ENCODE data around the gene SLIT3. TPM values are rescaled to one million over a fixed set of nuclear protein-coding genes. Genes with fewer than 3 reads are reported as not detected.

SLIT3 gene
- total RNA-seq, 2 experiments from 2014 or later: not detected

DNA sequence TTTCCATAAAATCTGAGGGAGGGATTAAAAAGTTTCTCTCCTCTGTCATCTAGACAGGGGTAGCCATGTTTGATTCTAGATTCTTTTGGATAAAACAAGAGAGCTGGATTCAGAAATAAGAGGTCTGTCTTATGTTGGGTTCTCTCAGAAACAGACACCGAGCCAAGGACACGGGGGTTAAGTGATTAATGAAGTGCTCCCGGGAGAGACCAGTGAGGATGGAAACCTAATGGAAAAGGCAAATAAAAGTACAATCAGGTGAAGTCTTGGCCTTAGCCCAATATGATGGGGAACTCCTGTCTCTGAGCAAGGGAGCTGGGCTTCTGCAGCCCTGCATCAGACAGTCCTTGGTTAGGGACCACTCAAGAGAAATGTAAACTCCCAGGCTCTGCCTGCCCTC is 413.0 kb downstream of the SLIT3 start:
- Histone ChIP-seq H3K9me3 (ENCODE audit: control insufficient read depth in 1 of 2, insufficient read depth in 1 of 2, low read length in 2 of 2) (no peaks in the 10 kb centered on the region), H3K36me3 (ENCODE audit: insufficient read depth, low read length) (no peaks in the 10 kb centered on the region), H3K4me1 (ENCODE audit: insufficient read depth, low read length) (no peaks in the 10 kb centered on the region), H3K27me3 (ENCODE audit: control insufficient read depth in 1 of 2, insufficient read depth in 2 of 2, low read length in 2 of 2) (peaks cover 0 to 4% of the 10 kb centered on the region in 2 experiments), H3K27ac (ENCODE audit: low read depth in 1 of 2, low read length in 2 of 2) (no peak overlapping the region), H3K4me3 (ENCODE audit: low read length) (no peak overlapping the region)
- Mint-ChIP-seq H3K27ac (no peak overlapping the region), H3K36me3 (ENCODE audit: low read depth) (no peaks in the 10 kb centered on the region), H3K27me3 (no peaks in the 10 kb centered on the region), H3K9me3 (no peaks in the 10 kb centered on the region), H3K4me3 (no peak overlapping the region), H3K4me1 (ENCODE audit: low read depth) (no peaks in the 10 kb centered on the region)
- DNase-seq: no peak
- POLR2A ChIA-PET: no interaction called here
- CTCF ChIA-PET: no interaction called here
- intact Hi-C loops (cut with DNase I, micrococcal nuclease): no loop called here
- no peak for ATAC-seq (ENCODE audit: poor library complexity)
- TF ChIP-seq, protein P1, sequence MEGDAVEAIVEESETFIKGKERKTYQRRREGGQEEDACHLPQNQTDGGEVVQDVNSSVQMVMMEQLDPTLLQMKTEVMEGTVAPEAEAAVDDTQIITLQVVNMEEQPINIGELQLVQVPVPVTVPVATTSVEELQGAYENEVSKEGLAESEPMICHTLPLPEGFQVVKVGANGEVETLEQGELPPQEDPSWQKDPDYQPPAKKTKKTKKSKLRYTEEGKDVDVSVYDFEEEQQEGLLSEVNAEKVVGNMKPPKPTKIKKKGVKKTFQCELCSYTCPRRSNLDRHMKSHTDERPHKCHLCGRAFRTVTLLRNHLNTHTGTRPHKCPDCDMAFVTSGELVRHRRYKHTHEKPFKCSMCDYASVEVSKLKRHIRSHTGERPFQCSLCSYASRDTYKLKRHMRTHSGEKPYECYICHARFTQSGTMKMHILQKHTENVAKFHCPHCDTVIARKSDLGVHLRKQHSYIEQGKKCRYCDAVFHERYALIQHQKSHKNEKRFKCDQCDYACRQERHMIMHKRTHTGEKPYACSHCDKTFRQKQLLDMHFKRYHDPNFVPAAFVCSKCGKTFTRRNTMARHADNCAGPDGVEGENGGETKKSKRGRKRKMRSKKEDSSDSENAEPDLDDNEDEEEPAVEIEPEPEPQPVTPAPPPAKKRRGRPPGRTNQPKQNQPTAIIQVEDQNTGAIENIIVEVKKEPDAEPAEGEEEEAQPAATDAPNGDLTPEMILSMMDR (IDR thresholded peaks at IDR 0.05): no peak

DNA sequence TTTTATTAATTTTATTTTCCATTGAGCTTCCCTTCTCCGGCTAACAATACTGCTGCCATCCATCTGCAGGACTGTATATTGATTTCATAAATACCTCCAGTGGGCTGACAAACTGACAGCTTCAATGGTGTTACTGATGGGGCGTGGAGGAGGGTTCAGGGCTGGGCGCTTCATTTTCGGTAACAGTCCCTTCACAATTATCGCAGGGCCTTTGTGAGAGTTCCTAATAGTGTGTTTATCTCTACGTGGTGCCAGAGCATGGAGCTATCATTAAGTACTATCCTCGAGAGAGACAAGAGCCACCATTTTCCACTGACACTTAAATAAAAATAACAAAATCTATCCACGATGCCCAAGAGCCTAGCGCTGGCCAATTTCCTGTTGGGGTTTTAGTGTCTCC is 414.8 kb downstream of the SLIT3 start:
- CTCF ChIA-PET: no interaction called here
- Mint-ChIP-seq H3K4me3 (no peak overlapping the region), H3K27ac (no peak overlapping the region), H3K9me3 (no peaks in the 10 kb centered on the region), H3K4me1 (ENCODE audit: low read depth) (no peaks in the 10 kb centered on the region), H3K36me3 (ENCODE audit: low read depth) (no peaks in the 10 kb centered on the region), H3K27me3 (no peaks in the 10 kb centered on the region)
- Histone ChIP-seq H3K4me1 (ENCODE audit: insufficient read depth, low read length) (no peaks in the 10 kb centered on the region), H3K9me3 (ENCODE audit: control insufficient read depth in 1 of 2, insufficient read depth in 1 of 2, low read length in 2 of 2) (no peaks in the 10 kb centered on the region), H3K4me3 (ENCODE audit: low read length) (no peak overlapping the region), H3K36me3 (ENCODE audit: insufficient read depth, low read length) (no peaks in the 10 kb centered on the region), H3K27ac (ENCODE audit: low read depth in 1 of 2, low read length in 2 of 2) (no peak overlapping the region), H3K27me3 (ENCODE audit: control insufficient read depth in 1 of 2, insufficient read depth in 2 of 2, low read length in 2 of 2) (peaks cover 3 to 4% of the 10 kb centered on the region in 2 experiments)
- no peak for ATAC-seq (ENCODE audit: poor library complexity)
- no peak for DNase-seq
- TF ChIP-seq, protein P1 (IDR thresholded peaks at IDR 0.05): no peak
- POLR2A ChIA-PET: no interaction called here
- intact Hi-C loops (cut with DNase I, micrococcal nuclease): no loop called here

DNA sequence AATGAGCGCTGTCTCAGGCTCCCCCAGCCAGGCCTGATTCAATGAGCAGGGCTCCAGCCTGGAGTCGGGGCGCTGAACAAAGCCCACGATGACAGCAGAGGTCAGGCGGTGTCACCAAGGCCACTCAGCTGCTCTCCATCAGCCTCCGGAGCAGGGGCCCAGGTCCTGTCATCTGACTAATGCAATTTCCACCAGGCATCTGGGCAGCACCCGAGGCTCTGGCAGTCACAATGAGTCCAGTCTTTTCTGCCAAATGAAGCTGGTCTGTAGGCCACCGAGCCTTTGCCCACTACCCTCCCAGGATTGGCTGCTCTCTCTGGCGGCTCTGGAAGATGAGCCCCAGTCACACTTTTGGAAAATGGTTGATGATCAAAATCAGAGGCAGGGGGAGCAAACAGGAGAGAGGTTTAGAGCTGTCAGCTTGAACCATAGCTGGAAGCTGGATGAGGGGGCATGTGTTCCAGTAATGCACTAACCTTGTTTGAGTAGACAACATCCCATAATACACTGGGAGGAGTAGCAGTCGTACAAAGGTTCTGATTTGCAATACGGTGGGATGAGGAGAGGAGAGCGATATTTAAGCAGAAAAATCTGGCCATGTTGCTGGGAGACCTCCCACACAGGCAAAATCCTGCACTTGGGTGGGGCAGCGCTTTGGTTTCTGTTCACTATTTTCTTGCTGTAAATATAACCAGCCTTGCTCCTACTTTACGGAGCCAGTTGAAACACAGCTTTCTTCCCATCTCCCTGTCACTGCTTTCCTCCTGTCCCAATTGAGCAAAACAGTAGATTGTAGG is 415.4 kb downstream of the SLIT3 start:
- H3K27me3 ChIP-seq (ENCODE audit: control insufficient read depth in 1 of 2, insufficient read depth in 2 of 2, low read length in 2 of 2): peaks cover 3 to 4% of the 10 kb centered on the region in 2 experiments
- ATAC-seq (ENCODE audit: poor library complexity): no peak
- Mint-ChIP-seq H3K9me3 (no peaks in the 10 kb centered on the region), H3K4me1 (ENCODE audit: low read depth) (no peaks in the 10 kb centered on the region), H3K36me3 (ENCODE audit: low read depth) (no peaks in the 10 kb centered on the region), H3K27me3 (no peaks in the 10 kb centered on the region), H3K27ac (no peak overlapping the region), H3K4me3 (no peak overlapping the region)
- H3K27ac ChIP-seq (ENCODE audit: low read depth in 1 of 2, low read length in 2 of 2): no peak overlapping the region
- H3K4me1 ChIP-seq (ENCODE audit: insufficient read depth, low read length): no peaks in the 10 kb centered on the region
- no peaks in the 10 kb centered on the region for H3K36me3 ChIP-seq (ENCODE audit: insufficient read depth, low read length)
- DNase-seq: no peak
- intact Hi-C loops (cut with DNase I, micrococcal nuclease): no loop called here
- H3K4me3 ChIP-seq (ENCODE audit: low read length): no peak overlapping the region
- POLR2A ChIA-PET: no interaction called here
- TF ChIP-seq, protein P1 (IDR thresholded peaks at IDR 0.05): no peak
- H3K9me3 ChIP-seq (ENCODE audit: control insufficient read depth in 1 of 2, insufficient read depth in 1 of 2, low read length in 2 of 2): no peaks in the 10 kb centered on the region
- CTCF ChIA-PET: no interaction called here
